ENCODE results near the gene PARP9. TPM values are rescaled to one million over a fixed set of nuclear protein-coding genes. Genes with fewer than 3 reads are reported as not detected.

PARP9 gene
- 4.7 to 6.5 TPM (median 5.7 TPM) in 5 replicates for total RNA-seq (2022; extraction: Qiagen RNA extraction; ENCODE audit: low read depth)

GRCh38 chr3:122564155-122564912 lies at the start of gene PARP9, which contains the start of gene DTX3L:
Gene PARP9, minus strand, starts transcription at chr3:122564300. Its CDS starts 4,680 bp downstream, at chr3:122559620.
Gene DTX3L, plus strand, starts transcription at chr3:122564338. Its CDS starts 89 bp downstream, at chr3:122564427.

DNA sequence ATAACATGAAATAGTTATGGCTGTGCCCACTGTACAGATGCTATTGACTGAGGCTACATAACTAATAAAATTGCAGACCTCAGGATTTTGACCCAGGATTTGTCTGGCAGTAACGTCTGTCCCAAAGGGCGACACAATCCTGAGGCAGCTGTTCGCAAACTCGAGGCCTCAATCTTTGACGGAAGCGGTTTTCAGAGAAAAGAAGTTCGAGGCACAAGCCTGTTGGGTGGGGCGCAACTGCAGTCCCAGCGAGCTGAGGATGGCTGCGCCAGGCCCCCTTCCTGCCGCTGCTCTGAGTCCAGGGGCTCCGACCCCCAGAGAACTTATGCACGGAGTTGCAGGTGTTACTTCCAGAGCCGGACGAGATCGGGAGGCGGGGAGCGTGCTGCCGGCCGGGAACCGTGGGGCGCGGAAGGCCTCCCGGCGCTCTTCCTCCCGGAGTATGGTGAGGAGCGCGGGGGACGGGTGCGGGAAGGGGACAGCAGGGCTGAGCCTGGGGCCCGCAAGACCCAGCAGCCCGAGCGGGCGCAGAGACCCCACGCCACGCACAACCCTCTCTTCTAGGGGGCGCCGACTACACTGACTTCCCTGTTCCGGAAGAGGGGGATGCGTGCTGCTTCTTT lies 13.4 kb upstream of the PARP9 start, which contains the start of gene PARP15:
PARP15 (plus strand) TSS at position 242 of the 623 bp plus-strand sequence; CDS start at position 260, 18 bp downstream.

DNA sequence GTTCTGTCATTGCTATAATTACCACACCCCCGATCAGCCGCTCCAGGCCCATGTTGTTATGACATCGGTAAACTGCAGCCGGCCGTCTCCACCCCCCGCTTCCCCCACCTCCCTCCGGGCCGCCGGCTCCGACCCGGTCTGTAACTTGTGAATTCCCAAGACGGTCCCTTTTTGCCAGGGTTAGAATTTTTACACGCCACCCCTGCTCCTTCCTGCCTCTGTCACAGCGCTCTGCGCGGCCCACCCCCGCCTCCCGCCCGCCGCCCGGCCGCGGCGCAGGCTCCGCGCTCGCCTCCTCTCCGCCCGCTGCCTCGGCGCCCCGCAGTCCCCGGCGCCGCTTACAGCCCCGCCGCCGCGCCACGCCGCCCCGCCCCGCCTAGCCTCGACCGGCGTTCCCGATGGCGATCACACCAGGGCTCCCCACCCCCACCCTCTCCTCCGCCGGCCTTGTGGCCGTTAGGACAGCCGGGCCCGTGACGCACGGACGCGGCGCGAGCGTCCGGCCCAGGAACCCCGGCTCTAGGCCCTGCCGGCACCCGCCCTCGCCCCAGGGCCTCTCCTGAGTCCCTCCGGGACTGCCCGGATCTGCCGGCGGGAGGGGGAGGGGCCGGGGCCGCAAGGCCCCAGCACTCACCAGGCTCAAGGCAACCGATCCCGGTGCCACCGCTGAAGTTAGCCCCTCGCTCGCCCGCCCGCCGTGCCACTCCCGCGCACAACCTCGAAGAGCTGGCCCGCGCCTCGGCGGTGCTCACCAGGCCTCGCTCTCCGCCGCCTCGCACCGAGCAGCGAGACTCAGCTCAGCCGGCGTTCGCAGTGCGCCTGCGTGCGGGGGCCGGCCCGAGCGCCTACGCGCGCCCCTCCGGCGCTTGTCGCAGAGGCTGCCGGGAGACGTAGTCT lies 49.7 kb downstream of the PARP9 start, which contains the start of gene KPNA1:
KPNA1 (minus strand) TSS at position 817 of the 897 bp plus-strand sequence. CDS start 18,374 bp downstream, outside the sequence.

Other genes with a start within 250 kb of the PARP9 start
- 0.71 to 1.5 TPM (median 0.88 TPM) in 5 replicates for gene CSTA, start 239.1 kb downstream of the PARP9 start, total RNA-seq (2022; extraction: Qiagen RNA extraction; ENCODE audit: low read depth)
- 46.5 to 103 TPM (median 49.9 TPM) in 5 replicates for gene MIX23, start 181.1 kb downstream of the PARP9 start, total RNA-seq (2022; extraction: Qiagen RNA extraction; ENCODE audit: low read depth)
- 32.2 to 44.2 TPM (median 33.9 TPM) in 5 replicates for gene FAM162A, start 180.1 kb downstream of the PARP9 start, total RNA-seq (2022; extraction: Qiagen RNA extraction; ENCODE audit: low read depth)
- gene WDR5B, start 148.2 kb downstream of the PARP9 start, total RNA-seq (2022; extraction: Qiagen RNA extraction; ENCODE audit: low read depth): 2.2 to 3.9 TPM (median 3.6 TPM) in 5 replicates
- 58.1 to 72.8 TPM (median 68.1 TPM) in 5 replicates for gene KPNA1, start 49.4 kb downstream of the PARP9 start, total RNA-seq (2022; extraction: Qiagen RNA extraction; ENCODE audit: low read depth)
- gene DTX3L, start within 50 bp of the PARP9 start, total RNA-seq (2022; extraction: Qiagen RNA extraction; ENCODE audit: low read depth): 6.9 to 10.1 TPM (median 8.8 TPM) in 5 replicates
- not detected in 5 replicates for gene PARP15, start 13.3 kb upstream of the PARP9 start, total RNA-seq (2022; extraction: Qiagen RNA extraction; ENCODE audit: low read depth)
- gene PARP14, start 116.5 kb upstream of the PARP9 start, total RNA-seq (2022; extraction: Qiagen RNA extraction; ENCODE audit: low read depth): 8.1 to 10.6 TPM (median 8.7 TPM) in 5 replicates
- 4.6 to 6.8 TPM (median 5.2 TPM) in 5 replicates for gene HSPBAP1, start 229.5 kb upstream of the PARP9 start, total RNA-seq (2022; extraction: Qiagen RNA extraction; ENCODE audit: low read depth)
- gene SLC49A4, start 230.8 kb upstream of the PARP9 start, total RNA-seq (2022; extraction: Qiagen RNA extraction; ENCODE audit: low read depth): 13.2 to 16.0 TPM (median 14.1 TPM) in 5 replicates